GM18909 (cell line): ENCODE measurements around the gene SLC39A8.
"Not testable (repeated sequence)": the region's sequence is repeated elsewhere in the genome, so short reads cannot be mapped to it uniquely, and the experiment has no call there.

ENCODE experiments used
- ATAC-seq: cut with Tn5 transposase; IDR thresholded peaks from one replicate; pipeline ENCODE4 v1.9.1; 2021; ENCODE audit warnings: mild to moderate bottlenecking; ENCODE audit not compliant: unreplicated experiment, poor library complexity

SLC39A8 gene

GRCh38 chr4:102344954-102345794, at the start of gene SLC39A8:
TSS of gene SLC39A8 (minus strand) at chr4:102345482. CDS start at chr4:102344662, 820 bp downstream.
- peak; percentile 86 for ATAC-seq

GRCh38 chr4:102392033-102392744, 46.9 kb upstream of the SLC39A8 start:
- no peak for ATAC-seq

- ATAC-seq, result peak; percentile 93
Measured at GRCh38 chr4:102390438-102390837, 45.2 kb upstream of the SLC39A8 start.

- no peak for ATAC-seq
Measured at GRCh38 chr4:102388611-102389010, 43.3 kb upstream of the SLC39A8 start.

- ATAC-seq, result no peak
Measured at GRCh38 chr4:102387552-102388150, 42.4 kb upstream of the SLC39A8 start.

GRCh38 chr4:102386966-102387365, 41.7 kb upstream of the SLC39A8 start:
- no peak for ATAC-seq

- not testable (repeated sequence) for ATAC-seq
Measured at GRCh38 chr4:102380253-102380652, 35.0 kb upstream of the SLC39A8 start.

- no peak for ATAC-seq
Measured at GRCh38 chr4:102362922-102363432, 17.7 kb upstream of the SLC39A8 start.

- ATAC-seq, result no peak
Measured at GRCh38 chr4:102358128-102358527, 12.8 kb upstream of the SLC39A8 start.

- not testable (repeated sequence) for ATAC-seq
Measured at GRCh38 chr4:102357637-102358036, 12.4 kb upstream of the SLC39A8 start.

GRCh38 chr4:102356562-102357202, 11.4 kb upstream of the SLC39A8 start:
- no peak for ATAC-seq

- no peak for ATAC-seq
Measured at GRCh38 chr4:102355748-102356147, 10.5 kb upstream of the SLC39A8 start.

GRCh38 chr4:102354671-102355454, 9.6 kb upstream of the SLC39A8 start:
- no peak for ATAC-seq

GRCh38 chr4:102352781-102353180, 7.5 kb upstream of the SLC39A8 start:
- ATAC-seq, result no peak

- ATAC-seq, result no peak
Measured at GRCh38 chr4:102350634-102351033, 5.4 kb upstream of the SLC39A8 start.

- ATAC-seq, result no peak
Measured at GRCh38 chr4:102348701-102349100, 3.4 kb upstream of the SLC39A8 start.

GRCh38 chr4:102345795-102346100, 466 bp upstream of the SLC39A8 start:
- no peak for ATAC-seq

GRCh38 chr4:102344520-102344953, 745 bp downstream of the SLC39A8 start:
- peak; percentile 59 for ATAC-seq

- ATAC-seq, result peak; percentile 38
Measured at GRCh38 chr4:102343964-102344519, 1.2 kb downstream of the SLC39A8 start.
